Fibroblast of mammary gland (primary cell): Measurements from ENCODE around the gene PAFAH1B2.

Source experiments
- DNase-seq: peaks from one replicate; pipeline ENCODE4 v3.0.0-alpha.2; 2010; ENCODE audit warnings: low read depth
- H3K4me3 ChIP-seq: 2 replicates; pipeline ENCODE4 v1.5.1; 2011; ENCODE audit warnings: low read depth, mild to moderate bottlenecking, low read length, moderate library complexity; ENCODE audit not compliant: control insufficient read depth
- TF ChIP-seq, protein P1 (sequence below): conservative IDR thresholded peaks from 2 replicates; pipeline ENCODE4 v1.5.1; 2011; ENCODE audit warnings: low read depth, low read length, inconsistent platforms; ENCODE audit not compliant: control insufficient read depth, insufficient read depth

The PAFAH1B2 gene

DNA sequence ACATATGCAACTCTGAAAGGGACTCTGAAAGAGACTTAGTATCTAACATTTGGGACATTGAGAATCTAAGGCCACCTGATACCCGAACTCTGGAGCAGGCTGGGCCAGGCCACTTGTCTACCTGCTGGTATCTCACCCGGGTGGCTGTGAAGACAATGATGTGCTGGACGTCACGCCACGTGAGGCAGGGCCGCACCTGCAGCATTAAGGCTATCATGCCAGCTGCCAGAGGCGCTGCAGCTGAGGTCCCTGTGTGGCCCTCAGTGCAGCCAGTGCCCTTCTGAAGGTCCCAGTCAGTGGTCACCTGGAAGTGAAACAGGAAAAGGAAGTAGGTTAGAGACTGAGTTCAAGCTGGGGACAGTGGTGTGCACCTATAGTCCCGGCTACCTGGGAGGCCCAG is 75.4 kb downstream of the PAFAH1B2 start:
- TF ChIP-seq, protein P1, sequence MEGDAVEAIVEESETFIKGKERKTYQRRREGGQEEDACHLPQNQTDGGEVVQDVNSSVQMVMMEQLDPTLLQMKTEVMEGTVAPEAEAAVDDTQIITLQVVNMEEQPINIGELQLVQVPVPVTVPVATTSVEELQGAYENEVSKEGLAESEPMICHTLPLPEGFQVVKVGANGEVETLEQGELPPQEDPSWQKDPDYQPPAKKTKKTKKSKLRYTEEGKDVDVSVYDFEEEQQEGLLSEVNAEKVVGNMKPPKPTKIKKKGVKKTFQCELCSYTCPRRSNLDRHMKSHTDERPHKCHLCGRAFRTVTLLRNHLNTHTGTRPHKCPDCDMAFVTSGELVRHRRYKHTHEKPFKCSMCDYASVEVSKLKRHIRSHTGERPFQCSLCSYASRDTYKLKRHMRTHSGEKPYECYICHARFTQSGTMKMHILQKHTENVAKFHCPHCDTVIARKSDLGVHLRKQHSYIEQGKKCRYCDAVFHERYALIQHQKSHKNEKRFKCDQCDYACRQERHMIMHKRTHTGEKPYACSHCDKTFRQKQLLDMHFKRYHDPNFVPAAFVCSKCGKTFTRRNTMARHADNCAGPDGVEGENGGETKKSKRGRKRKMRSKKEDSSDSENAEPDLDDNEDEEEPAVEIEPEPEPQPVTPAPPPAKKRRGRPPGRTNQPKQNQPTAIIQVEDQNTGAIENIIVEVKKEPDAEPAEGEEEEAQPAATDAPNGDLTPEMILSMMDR, result no peak
- no peak for DNase-seq
- no peak overlapping the region for H3K4me3 ChIP-seq

DNA sequence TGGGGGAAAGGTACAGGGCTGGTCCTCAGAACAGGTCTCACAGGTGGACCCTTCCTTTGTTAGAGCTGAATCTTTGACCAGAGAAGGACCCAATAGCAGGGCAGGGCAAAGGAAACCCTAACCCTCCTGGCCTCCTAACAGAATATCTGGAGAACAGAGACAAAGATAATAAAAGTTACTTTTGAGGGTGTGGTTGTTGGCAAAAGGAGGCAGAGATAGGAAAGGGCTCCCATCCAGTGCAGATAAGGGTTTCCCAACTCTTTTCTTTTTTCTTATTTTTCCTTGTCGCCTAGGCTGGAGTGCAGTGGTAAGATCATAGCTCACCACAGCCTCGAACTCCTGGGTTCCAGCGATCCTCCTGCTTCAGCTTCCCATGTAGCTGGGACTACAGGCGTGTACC is 75.9 kb downstream of the PAFAH1B2 start:
- TF ChIP-seq, protein P1, result no peak
- DNase-seq, result no peak
- H3K4me3 ChIP-seq, result no peak overlapping the region

DNA sequence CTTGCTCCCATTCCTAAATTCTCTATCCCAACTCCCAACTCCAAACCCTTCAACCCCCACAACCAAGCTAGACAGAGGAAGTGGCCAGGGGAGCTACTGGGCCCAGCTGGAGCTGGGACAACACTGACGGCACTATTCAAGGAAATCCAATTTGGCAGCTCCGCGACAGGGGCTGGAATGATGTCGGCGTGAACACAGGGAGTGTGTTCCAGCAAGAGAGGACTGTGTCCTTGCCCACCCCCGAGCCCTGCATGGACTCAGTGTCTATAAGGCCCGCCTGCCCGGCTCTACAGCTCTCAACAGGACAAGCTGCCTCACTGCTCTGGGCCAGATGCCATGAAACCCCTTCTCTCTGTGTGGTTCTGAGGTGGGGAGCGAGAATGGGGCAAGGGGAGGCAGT is 76.5 kb downstream of the PAFAH1B2 start:
- no peak overlapping the region for H3K4me3 ChIP-seq
- no peak for DNase-seq
- TF ChIP-seq, protein P1, result no peak

- TF ChIP-seq, protein P1, result no peak
- DNase-seq, result peak; percentile 26
- no peak overlapping the region for H3K4me3 ChIP-seq
Measured at GRCh38 chr11:117220999-117221774, 77.1 kb downstream of the PAFAH1B2 start.

DNA sequence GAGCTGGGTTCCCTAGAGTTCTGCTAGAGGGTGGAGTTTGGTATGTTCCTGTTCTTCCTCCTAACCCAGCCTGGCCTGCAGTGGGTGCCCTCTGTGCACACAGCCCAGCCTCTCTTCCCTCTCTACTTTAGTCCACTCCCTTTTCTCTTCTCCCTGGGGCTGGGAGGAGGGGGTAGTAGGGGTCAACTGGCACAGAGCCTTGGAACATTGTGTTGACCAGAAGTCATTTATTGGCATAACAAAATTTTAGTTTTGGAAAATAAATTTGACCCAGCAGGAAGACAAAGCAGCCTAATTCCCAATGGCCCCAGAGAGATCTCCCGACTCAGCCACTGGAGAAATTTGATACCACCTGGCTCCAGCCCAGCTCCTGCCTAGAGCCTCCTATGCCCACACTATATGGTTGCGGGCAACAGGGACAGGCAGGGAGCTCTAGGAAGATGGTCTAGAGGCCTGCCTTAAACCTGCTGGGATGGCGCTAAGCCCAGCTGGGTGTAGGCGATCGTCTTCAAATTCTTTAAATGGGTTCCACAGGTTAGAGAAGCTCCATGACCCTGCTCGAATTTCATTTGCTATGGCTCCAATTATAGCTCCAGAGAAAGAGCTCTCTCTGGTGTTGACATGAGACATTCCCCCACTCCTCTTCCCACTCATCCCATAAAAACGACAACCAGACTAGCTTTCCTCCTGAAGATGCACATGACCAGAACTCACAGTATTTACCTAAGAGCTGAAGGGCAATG is 77.9 kb downstream of the PAFAH1B2 start:
- DNase-seq, result peak; percentile 83
- TF ChIP-seq, protein P1, result no peak
- H3K4me3 ChIP-seq, result no peak overlapping the region

DNA sequence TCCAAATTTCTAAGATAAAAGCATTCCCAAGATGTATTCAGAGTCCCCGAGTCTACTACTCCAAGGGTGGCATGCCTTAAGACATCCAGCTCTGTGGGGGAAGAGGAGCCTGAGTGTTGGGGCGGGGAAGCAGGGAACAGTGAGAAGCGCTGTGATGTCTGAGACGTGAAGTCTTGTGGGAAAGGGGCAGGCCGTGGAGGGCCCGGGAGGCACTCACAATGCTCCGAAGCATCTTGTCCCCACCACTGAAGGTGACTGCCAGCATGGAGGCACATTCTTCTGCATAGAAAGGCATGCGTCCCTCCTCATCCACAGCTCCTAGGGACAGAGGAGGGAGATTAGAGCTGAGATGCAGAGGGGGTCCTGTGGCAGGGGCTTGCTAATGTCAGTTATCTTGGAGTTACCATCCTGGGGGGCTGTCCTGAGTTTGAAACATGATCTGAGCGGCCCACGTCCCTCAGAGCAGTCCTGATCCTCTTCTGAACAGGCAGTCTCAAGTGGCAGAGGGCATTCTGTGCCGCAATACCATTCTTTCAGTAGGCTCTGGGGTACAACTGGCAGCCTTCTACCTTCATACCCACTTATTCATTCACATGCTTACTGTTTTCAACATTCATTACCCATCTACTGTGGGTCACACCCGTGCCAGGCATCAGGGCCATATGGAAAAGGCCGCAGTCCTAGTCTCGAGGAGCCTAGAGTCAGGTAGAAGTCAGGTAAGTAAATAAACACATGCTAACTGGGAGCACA is 79.1 kb downstream of the PAFAH1B2 start:
- H3K4me3 ChIP-seq, result no peak overlapping the region
- TF ChIP-seq, protein P1, result no peak
- DNase-seq, result no peak
